ENCODE data around the gene SLC7A4.

DNA sequence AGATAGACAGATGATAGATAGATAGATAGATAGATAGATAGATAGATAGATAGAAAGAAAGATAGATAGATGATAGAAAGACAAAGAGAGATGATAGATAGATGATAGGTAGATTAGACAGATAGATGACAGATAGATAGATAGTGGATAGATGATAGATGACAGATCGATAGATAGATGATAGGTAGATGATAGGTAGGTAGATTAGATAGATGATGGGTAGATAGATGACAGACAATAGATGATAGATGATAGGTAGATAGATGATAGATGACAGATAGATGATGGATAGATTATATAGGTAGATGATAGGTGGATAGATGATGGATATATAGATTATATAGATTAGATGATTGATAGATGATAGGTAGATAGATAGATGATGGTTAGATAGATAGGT, 46.0 kb downstream of the SLC7A4 start:
- no peak for TF ChIP-seq EP300 (IDR thresholded peaks at IDR 0.05)
- TF ChIP-seq POLR2AphosphoS5 (IDR thresholded peaks at IDR 0.05): no peak
- no peak for TF ChIP-seq POLR2A (IDR thresholded peaks at IDR 0.05)

All from upper lobe of left lung (tissue), 4 donors.